AG10803 (cell line): ENCODE results near the gene BCL6.

Source experiments
- DNase-seq: peaks from one replicate; pipeline ENCODE4 v3.0.0; 2010; ENCODE audit warnings: low read depth
- H3K4me3 ChIP-seq: 2 replicates; pipeline ENCODE4 v1.5.1; 2011; ENCODE audit warnings: mild to moderate bottlenecking, low read length, control low read depth
- CTCF ChIP-seq: conservative IDR thresholded peaks from 2 replicates; pipeline ENCODE4 v1.5.1; 2011; ENCODE audit warnings: mild to moderate bottlenecking, low read length, control low read depth, inconsistent platforms

BCL6 gene

GRCh38 chr3:187773233-187774184, 28.2 kb upstream of the BCL6 start:
- DNase-seq: no peak
- TF ChIP-seq CTCF: no peak
- H3K4me3 ChIP-seq: no peak overlapping the region

GRCh38 chr3:187770224-187770623, 25.0 kb upstream of the BCL6 start:
- DNase-seq: no peak
- H3K4me3 ChIP-seq: no peak overlapping the region
- TF ChIP-seq CTCF: no peak

- peak; percentile 8 for DNase-seq
- TF ChIP-seq CTCF: no peak
- H3K4me3 ChIP-seq: no peak overlapping the region
Observed at GRCh38 chr3:187769771-187770170, 24.5 kb upstream of the BCL6 start.

- TF ChIP-seq CTCF: no peak
- no peak overlapping the region for H3K4me3 ChIP-seq
- DNase-seq: peak; percentile 91
Observed at GRCh38 chr3:187767266-187768012, 22.2 kb upstream of the BCL6 start.

- no peak overlapping the region for H3K4me3 ChIP-seq
- no peak for TF ChIP-seq CTCF
- DNase-seq: peak; percentile 47
Observed at GRCh38 chr3:187765342-187765741, 20.1 kb upstream of the BCL6 start.

- peak; percentile 16 for DNase-seq
- no peak for TF ChIP-seq CTCF
- no peak overlapping the region for H3K4me3 ChIP-seq
Observed at GRCh38 chr3:187763850-187764648, 18.8 kb upstream of the BCL6 start.
